Muscle layer of colon (tissue), 2 donors: ENCODE results near the gene FLYWCH2.
A peak's percentile ranks its signal among the peaks of the same experiment; 100 is the strongest.

Experiments used
- H3K27ac ChIP-seq: one replicate; pipeline ENCODE4 v1.7.0; 2013; ENCODE audit warnings: low read depth, mild to moderate bottlenecking, low read length, moderate library complexity
- H3K27me3 ChIP-seq, 2 donors: one replicate each; pipeline ENCODE4 v1.7.0; 2013; ENCODE audit warnings: low read length in 2 of 2, mild to moderate bottlenecking in 2 of 2; ENCODE audit not compliant: insufficient read depth in 2 of 2, control insufficient read depth in 1 of 2
- H3K36me3 ChIP-seq: one replicate; pipeline ENCODE4 v1.7.0; 2013; ENCODE audit warnings: mild to moderate bottlenecking, low read length; ENCODE audit not compliant: insufficient read depth
- H3K4me1 ChIP-seq: one replicate; pipeline ENCODE4 v1.7.0; 2013; ENCODE audit warnings: mild to moderate bottlenecking, low read length; ENCODE audit not compliant: insufficient read depth
- H3K4me3 ChIP-seq, 2 donors: one replicate each; pipeline ENCODE4 v1.7.0; 2013; ENCODE audit warnings: low read length in 2 of 2, low read depth in 1 of 2, mild to moderate bottlenecking in 1 of 2, moderate library complexity in 1 of 2
- H3K9ac ChIP-seq: one replicate; pipeline ENCODE4 v1.7.0; 2013; ENCODE audit warnings: low read length
- H3K9me3 ChIP-seq: one replicate; pipeline ENCODE4 v1.7.0; 2013; ENCODE audit warnings: mild to moderate bottlenecking, low read length
- donor health status: abdominal sarcoma.
- donor health status: Adenocarcinoma of cecum.

The FLYWCH2 gene

GRCh38 chr16:2871926-2872325 is 11.1 kb upstream of the FLYWCH2 start:
- H3K27me3 ChIP-seq, result no peaks in the 10 kb centered on the region
- no peaks in the 10 kb centered on the region for H3K36me3 ChIP-seq
- H3K4me1 ChIP-seq, result peaks cover 9% of the 10 kb centered on the region
- no peak overlapping the region for H3K27ac ChIP-seq
- H3K4me3 ChIP-seq, result no peak overlapping the region
- no peak overlapping the region for H3K9ac ChIP-seq
- H3K9me3 ChIP-seq, result no peaks in the 10 kb centered on the region

GRCh38 chr16:2874032-2874911 is 8.7 kb upstream of the FLYWCH2 start:
- H3K4me1 ChIP-seq, result peaks cover 4% of the 10 kb centered on the region
- no peaks in the 10 kb centered on the region for H3K9me3 ChIP-seq
- no peak overlapping the region for H3K4me3 ChIP-seq
- H3K36me3 ChIP-seq, result no peaks in the 10 kb centered on the region
- no peaks in the 10 kb centered on the region for H3K27me3 ChIP-seq
- H3K9ac ChIP-seq, result no peak overlapping the region
- no peak overlapping the region for H3K27ac ChIP-seq

GRCh38 chr16:2874912-2875362 is 8.1 kb upstream of the FLYWCH2 start:
- Histone ChIP-seq H3K36me3 (no peaks in the 10 kb centered on the region), H3K9ac (no peak overlapping the region), H3K27me3 (no peaks in the 10 kb centered on the region), H3K27ac (no peak overlapping the region), H3K4me3 (no peak overlapping the region), H3K4me1 (peaks cover 4% of the 10 kb centered on the region), H3K9me3 (no peaks in the 10 kb centered on the region)

GRCh38 chr16:2879854-2880508 is 3.0 kb upstream of the FLYWCH2 start:
- H3K36me3 ChIP-seq, result no peaks in the 10 kb centered on the region
- H3K9me3 ChIP-seq, result no peaks in the 10 kb centered on the region
- H3K9ac ChIP-seq, result no peak overlapping the region
- no peak overlapping the region for H3K4me3 ChIP-seq
- no peak overlapping the region for H3K27ac ChIP-seq
- H3K4me1 ChIP-seq, result peaks cover 6% of the 10 kb centered on the region
- no peaks in the 10 kb centered on the region for H3K27me3 ChIP-seq

- peaks cover 6% of the 10 kb centered on the region for H3K4me1 ChIP-seq
- H3K27me3 ChIP-seq, result no peaks in the 10 kb centered on the region
- peak overlapping the region; percentile 63 to 74 for H3K4me3 ChIP-seq
- H3K9ac ChIP-seq, result peak overlapping the region; percentile 39
- no peaks in the 10 kb centered on the region for H3K9me3 ChIP-seq
- peak overlapping the region; percentile 62 for H3K27ac ChIP-seq
- no peaks in the 10 kb centered on the region for H3K36me3 ChIP-seq
Observed at GRCh38 chr16:2881783-2882649, 999 bp upstream of the FLYWCH2 start.

- H3K27ac ChIP-seq, result peak overlapping the region; percentile 71
Observed at GRCh38 chr16:2883458-2883908, 468 bp downstream of the FLYWCH2 start.

GRCh38 chr16:2884041-2884451 is 1.0 kb downstream of the FLYWCH2 start:
- Histone ChIP-seq H3K27ac (peak overlapping the region; percentile 71), H3K9me3 (no peaks in the 10 kb centered on the region), H3K36me3 (no peaks in the 10 kb centered on the region), H3K27me3 (no peaks in the 10 kb centered on the region), H3K4me3 (peak overlapping the region; percentile 74 to 83), H3K4me1 (peaks cover 6% of the 10 kb centered on the region), H3K9ac (peak overlapping the region; percentile 78)

More at GRCh38 chr16:2883458-2883908, 468 bp downstream of the FLYWCH2 start:
- no peaks in the 10 kb centered on the region for H3K9me3 ChIP-seq
- peaks cover 6% of the 10 kb centered on the region for H3K4me1 ChIP-seq
- H3K9ac ChIP-seq, result peak overlapping the region; percentile 78
- H3K36me3 ChIP-seq, result no peaks in the 10 kb centered on the region
- peak overlapping the region; percentile 74 to 83 for H3K4me3 ChIP-seq
- no peaks in the 10 kb centered on the region for H3K27me3 ChIP-seq

- no peaks in the 10 kb centered on the region for H3K4me1 ChIP-seq
- H3K36me3 ChIP-seq, result peaks cover 11% of the 10 kb centered on the region
Observed at GRCh38 chr16:2894231-2894630, 11.2 kb downstream of the FLYWCH2 start.

GRCh38 chr16:2895813-2896212 is 12.8 kb downstream of the FLYWCH2 start:
- no peaks in the 10 kb centered on the region for H3K27me3 ChIP-seq
- no peaks in the 10 kb centered on the region for H3K9me3 ChIP-seq
- H3K27ac ChIP-seq, result no peak overlapping the region
- no peak overlapping the region for H3K9ac ChIP-seq
- H3K4me3 ChIP-seq, result no peak overlapping the region
- H3K4me1 ChIP-seq, result no peaks in the 10 kb centered on the region
- H3K36me3 ChIP-seq, result peaks cover 11% of the 10 kb centered on the region

More at GRCh38 chr16:2894231-2894630, 11.2 kb downstream of the FLYWCH2 start:
- Histone ChIP-seq H3K27me3 (no peaks in the 10 kb centered on the region), H3K9ac (no peak overlapping the region), H3K9me3 (no peaks in the 10 kb centered on the region), H3K27ac (no peak overlapping the region), H3K4me3 (no peak overlapping the region)

- Histone ChIP-seq H3K36me3 (peaks cover 11% of the 10 kb centered on the region), H3K9me3 (no peaks in the 10 kb centered on the region), H3K4me1 (no peaks in the 10 kb centered on the region), H3K27me3 (no peaks in the 10 kb centered on the region), H3K4me3 (no peak overlapping the region), H3K9ac (no peak overlapping the region), H3K27ac (no peak overlapping the region)
Observed at GRCh38 chr16:2896480-2897010, 13.5 kb downstream of the FLYWCH2 start.

- Histone ChIP-seq H3K9me3 (no peaks in the 10 kb centered on the region), H3K27ac (no peak overlapping the region), H3K4me1 (no peaks in the 10 kb centered on the region), H3K4me3 (no peak overlapping the region), H3K9ac (no peak overlapping the region), H3K27me3 (no peaks in the 10 kb centered on the region), H3K36me3 (peaks cover 11% of the 10 kb centered on the region)
Observed at GRCh38 chr16:2897110-2897509, 14.1 kb downstream of the FLYWCH2 start.
